Astrocyte (in vitro differentiated cells and primary cell): ENCODE results near the gene EEF2KMT. TPM values are rescaled to one million over a fixed set of nuclear protein-coding genes. Genes with fewer than 3 reads are reported as not detected.
A peak's percentile ranks its signal among the peaks of the same experiment; 100 is the strongest.

Experiments used
- DNase-seq: peaks from one replicate; pipeline ENCODE4 v3.0.0-alpha.2; 2010; ENCODE audit warnings: low read depth
- FAIRE-seq: peaks from 2 replicates; lab custom pipeline; 2011; peaks lifted over from hg19 to GRCh38; lab: Jason Lieb, UNC
- H2AFZ ChIP-seq: 2 replicates; pipeline ENCODE4 v1.6.0; 2012; ENCODE audit warnings: low read depth, low read length, inconsistent platforms
- H3K27ac ChIP-seq: 2 replicates; pipeline ENCODE4 v1.5.1; 2011; ENCODE audit warnings: low read depth, low read length, inconsistent platforms
- H3K27me3 ChIP-seq: 2 replicates; pipeline ENCODE4 v1.6.0; 2011; ENCODE audit warnings: low read length, inconsistent platforms; ENCODE audit not compliant: insufficient read depth
- H3K36me3 ChIP-seq: 2 replicates; pipeline ENCODE4 v1.5.1; 2011; ENCODE audit warnings: low read length, inconsistent platforms; ENCODE audit not compliant: insufficient read depth
- H3K4me1 ChIP-seq: 2 replicates; pipeline ENCODE4 v1.5.1; 2011; ENCODE audit warnings: low read length, inconsistent platforms; ENCODE audit not compliant: insufficient read depth
- H3K4me2 ChIP-seq: 2 replicates; pipeline ENCODE4 v1.6.0; 2012; ENCODE audit warnings: low read length, inconsistent platforms
- H3K4me3 ChIP-seq: 2 replicates; pipeline ENCODE4 v1.5.1; 2011; ENCODE audit warnings: low read depth, mild to moderate bottlenecking, low read length, inconsistent platforms; ENCODE audit not compliant: insufficient read depth
- H3K79me2 ChIP-seq: 2 replicates; pipeline ENCODE4 v1.6.0; 2012; ENCODE audit warnings: mild to moderate bottlenecking, low read length, inconsistent platforms; ENCODE audit not compliant: insufficient read depth
- H3K9ac ChIP-seq: 2 replicates; pipeline ENCODE4 v1.6.0; 2012; ENCODE audit warnings: mild to moderate bottlenecking, low read length, inconsistent platforms
- H3K9me3 ChIP-seq: 2 replicates; pipeline ENCODE4 v1.5.1; 2012; ENCODE audit warnings: low read depth, mild to moderate bottlenecking, low read length, inconsistent platforms; ENCODE audit not compliant: insufficient read depth
- H4K20me1 ChIP-seq: 2 replicates; pipeline ENCODE4 v1.6.0; 2012; ENCODE audit warnings: low read length, inconsistent platforms; ENCODE audit not compliant: insufficient read depth
- H3K27ac Mint-ChIP-seq: one replicate; pipeline ENCODE4 v1.8.0; 2021; ENCODE audit warnings: mild to moderate bottlenecking, mixed read lengths; ENCODE audit not compliant: unreplicated experiment
- H3K27me3 Mint-ChIP-seq: one replicate; pipeline ENCODE4 v1.8.0; 2021; ENCODE audit warnings: low read depth, mixed read lengths; ENCODE audit not compliant: unreplicated experiment
- H3K36me3 Mint-ChIP-seq: one replicate; pipeline ENCODE4 v1.8.0; 2021; ENCODE audit warnings: low read depth, mixed read lengths; ENCODE audit not compliant: unreplicated experiment
- H3K4me1 Mint-ChIP-seq: one replicate; pipeline ENCODE4 v1.8.0; 2021; ENCODE audit warnings: low read depth, mixed read lengths; ENCODE audit not compliant: unreplicated experiment
- H3K4me3 Mint-ChIP-seq: one replicate; pipeline ENCODE4 v1.8.0; 2021; ENCODE audit warnings: mild to moderate bottlenecking, moderate library complexity, mixed read lengths; ENCODE audit not compliant: unreplicated experiment
- H3K9me3 Mint-ChIP-seq: one replicate; pipeline ENCODE4 v1.8.0; 2021; ENCODE audit warnings: mild to moderate bottlenecking, mixed read lengths; ENCODE audit not compliant: unreplicated experiment
- CTCF ChIP-seq: IDR thresholded peaks from 2 replicates; pipeline ENCODE4 v1.5.1; 2011; ENCODE audit warnings: low read depth, mild to moderate bottlenecking, inconsistent platforms, low read length, moderate library complexity; ENCODE audit not compliant: insufficient read depth
- EZH2 ChIP-seq: IDR thresholded peaks from 2 replicates; pipeline ENCODE4 v1.6.1; 2012; ENCODE audit warnings: mild to moderate bottlenecking, low read length, inconsistent platforms; ENCODE audit not compliant: insufficient read depth
- total RNA-seq: library from RNA; stranded (reverse); gene quantifications from 2 replicates; pipeline ENCODE4 v1.2.1, GENCODE V29; 2021

EEF2KMT gene
- total RNA-seq, 1 donor from 2014 or later, result 9.2 TPM

DNA sequence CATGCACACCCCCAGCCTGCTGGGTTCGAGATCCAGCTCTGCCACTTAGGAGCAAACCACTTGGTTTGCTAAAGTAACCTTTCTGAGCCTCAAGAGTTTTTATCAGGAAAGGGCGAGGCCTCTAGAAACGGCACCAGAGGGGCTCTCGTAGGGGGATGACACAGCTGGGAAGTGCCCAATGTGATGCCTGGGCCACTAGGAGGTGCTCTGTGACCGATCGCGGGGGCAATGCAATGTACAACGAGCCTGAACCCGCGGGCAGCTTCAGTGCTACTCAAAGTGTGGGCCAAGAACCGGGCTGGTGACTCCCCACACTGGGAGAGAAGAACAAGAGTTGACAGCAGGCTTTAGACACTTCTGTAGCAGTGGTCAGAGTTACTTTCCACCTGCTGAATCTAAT lies 41.2 kb downstream of the EEF2KMT start:
- H3K4me1 ChIP-seq, result no peaks in the 10 kb centered on the region
- H2AFZ ChIP-seq, result no peak overlapping the region
- no peak overlapping the region for H3K4me3 Mint-ChIP-seq
- H3K27ac ChIP-seq, result no peak overlapping the region
- no peak overlapping the region for H3K4me3 ChIP-seq
- DNase-seq (no peak), FAIRE-seq (no peak)
- H3K27me3 Mint-ChIP-seq, result peaks cover 3% of the 10 kb centered on the region
- no peak overlapping the region for H3K9ac ChIP-seq
- H3K27me3 ChIP-seq, result no peaks in the 10 kb centered on the region
- no peaks in the 10 kb centered on the region for H3K36me3 ChIP-seq
- H3K36me3 Mint-ChIP-seq, result no peaks in the 10 kb centered on the region
- peaks cover 2% of the 10 kb centered on the region for H3K4me1 Mint-ChIP-seq
- H3K4me2 ChIP-seq, result no peak overlapping the region
- H3K9me3 Mint-ChIP-seq, result no peaks in the 10 kb centered on the region
- TF ChIP-seq EZH2 (no peak), CTCF (peak; percentile 34)
- H3K79me2 ChIP-seq, result no peaks in the 10 kb centered on the region
- H4K20me1 ChIP-seq, result no peaks in the 10 kb centered on the region
- no peaks in the 10 kb centered on the region for H3K9me3 ChIP-seq
- H3K27ac Mint-ChIP-seq, result no peak overlapping the region

GRCh38 chr16:5054876-5055865 lies 42.4 kb downstream of the EEF2KMT start:
- TF ChIP-seq EZH2, result no peak
- no peak for TF ChIP-seq CTCF
- Mint-ChIP-seq H3K36me3 (no peaks in the 10 kb centered on the region), H3K9me3 (no peaks in the 10 kb centered on the region), H3K4me1 (peaks cover 2% of the 10 kb centered on the region), H3K27ac (no peak overlapping the region), H3K4me3 (no peak overlapping the region), H3K27me3 (peaks cover 3% of the 10 kb centered on the region)
- H3K79me2 ChIP-seq, result no peaks in the 10 kb centered on the region
- H3K9ac ChIP-seq, result no peak overlapping the region
- H3K27me3 ChIP-seq, result no peaks in the 10 kb centered on the region
- no peaks in the 10 kb centered on the region for H3K9me3 ChIP-seq
- H2AFZ ChIP-seq, result no peak overlapping the region
- no peak overlapping the region for H3K4me3 ChIP-seq
- H4K20me1 ChIP-seq, result no peaks in the 10 kb centered on the region
- no peak for FAIRE-seq
- H3K36me3 ChIP-seq, result no peaks in the 10 kb centered on the region
- H3K27ac ChIP-seq, result no peak overlapping the region
- no peak overlapping the region for H3K4me2 ChIP-seq
- DNase-seq, result no peak
- H3K4me1 ChIP-seq, result no peaks in the 10 kb centered on the region

GRCh38 chr16:5046914-5047313 lies 50.7 kb downstream of the EEF2KMT start:
- Mint-ChIP-seq H3K9me3 (peaks cover 2% of the 10 kb centered on the region), H3K4me3 (no peak overlapping the region), H3K36me3 (no peaks in the 10 kb centered on the region), H3K27ac (no peak overlapping the region), H3K4me1 (peaks cover 9% of the 10 kb centered on the region), H3K27me3 (peaks cover 2% of the 10 kb centered on the region)
- Histone ChIP-seq H3K27me3 (peaks cover 7% of the 10 kb centered on the region), H2AFZ (no peak overlapping the region), H3K36me3 (no peaks in the 10 kb centered on the region), H3K9ac (no peak overlapping the region), H3K4me3 (no peak overlapping the region), H3K4me1 (peaks cover 9% of the 10 kb centered on the region), H3K79me2 (no peaks in the 10 kb centered on the region), H3K27ac (no peak overlapping the region), H3K4me2 (no peak overlapping the region), H4K20me1 (no peaks in the 10 kb centered on the region), H3K9me3 (no peaks in the 10 kb centered on the region)
- TF ChIP-seq EZH2, result no peak
- TF ChIP-seq CTCF, result no peak
- DNase-seq (no peak), FAIRE-seq (no peak)
